HL-60 (cell line): ENCODE data around the gene FAR1.

Source experiments
- DNase-seq, 2 experiments: peaks; one replicate each; pipeline ENCODE4 v3.0.0-alpha.2; 2010 to 2020; ENCODE audit warnings: low read depth in 1 of 2, low spot score in 1 of 2
- H3K27ac ChIP-seq: fragments of 250-450 bp; sonication (Bioruptor Pico); replicated peaks from 2 replicates; pipeline ENCODE4 v1.5.1; 2020; ENCODE audit warnings: mild to moderate bottlenecking, moderate library complexity
- H3K27me3 ChIP-seq: fragments of 250-450 bp; sonication (Bioruptor Pico); 2 replicates; pipeline ENCODE4 v1.5.1; 2021; ENCODE audit warnings: mild to moderate bottlenecking, moderate library complexity; ENCODE audit not compliant: insufficient read depth, poor library complexity, severe bottlenecking
- H3K4me3 ChIP-seq: replicated peaks from 2 replicates; pipeline ENCODE4 v1.5.1; 2011; ENCODE audit warnings: mild to moderate bottlenecking, control low read depth, low read length; ENCODE audit not compliant: insufficient read depth
- GABPA ChIP-seq: IDR thresholded peaks from 2 replicates; pipeline ENCODE4 v1.6.1; 2012; ENCODE audit warnings: low read depth
- POLR2AphosphoS5 ChIP-seq: IDR thresholded peaks from 2 replicates; pipeline ENCODE4 v1.6.1; 2012; ENCODE audit warnings: low read depth
- SPI1 ChIP-seq: IDR thresholded peaks from 2 replicates; pipeline ENCODE4 v1.6.1; 2012; ENCODE audit warnings: low read depth, mild to moderate bottlenecking, borderline replicate concordance
- TF ChIP-seq, protein P1 (sequence below): IDR thresholded peaks from one replicate; pipeline ENCODE4 v1.5.1; 2011; ENCODE audit warnings: low read length, control low read depth, inconsistent platforms; ENCODE audit not compliant: insufficient read depth
- TF ChIP-seq, protein P2 (sequence below): IDR thresholded peaks from 2 replicates; pipeline ENCODE4 v1.6.1; 2012; ENCODE audit warnings: low read depth; ENCODE audit not compliant: insufficient replicate concordance

Gene FAR1

DNA sequence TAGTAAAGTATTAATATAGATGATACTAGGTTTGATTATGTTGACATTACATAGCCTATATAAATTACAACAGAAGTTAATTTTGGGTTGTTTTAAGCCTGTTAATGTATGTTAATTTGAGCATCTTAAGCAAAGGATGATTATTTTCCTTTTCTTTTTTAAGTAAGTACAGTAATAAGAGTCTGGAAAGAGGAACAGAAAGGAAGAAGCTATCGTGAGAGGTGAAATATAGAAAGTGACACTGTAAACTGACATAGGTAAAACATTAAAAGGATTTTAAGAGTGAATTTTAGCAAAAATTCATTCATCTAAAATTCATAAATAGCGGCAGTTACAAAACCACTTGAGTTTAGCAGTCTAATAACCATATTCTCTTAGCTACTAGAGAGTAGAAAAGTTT, 45.5 kb downstream of the FAR1 start:
- no peak for DNase-seq
- Histone ChIP-seq H3K27me3 (no peaks in the 10 kb centered on the region), H3K27ac (no peak overlapping the region), H3K4me3 (no peak overlapping the region)
- no peak for TF ChIP-seq POLR2AphosphoS5
- TF ChIP-seq, protein P1, sequence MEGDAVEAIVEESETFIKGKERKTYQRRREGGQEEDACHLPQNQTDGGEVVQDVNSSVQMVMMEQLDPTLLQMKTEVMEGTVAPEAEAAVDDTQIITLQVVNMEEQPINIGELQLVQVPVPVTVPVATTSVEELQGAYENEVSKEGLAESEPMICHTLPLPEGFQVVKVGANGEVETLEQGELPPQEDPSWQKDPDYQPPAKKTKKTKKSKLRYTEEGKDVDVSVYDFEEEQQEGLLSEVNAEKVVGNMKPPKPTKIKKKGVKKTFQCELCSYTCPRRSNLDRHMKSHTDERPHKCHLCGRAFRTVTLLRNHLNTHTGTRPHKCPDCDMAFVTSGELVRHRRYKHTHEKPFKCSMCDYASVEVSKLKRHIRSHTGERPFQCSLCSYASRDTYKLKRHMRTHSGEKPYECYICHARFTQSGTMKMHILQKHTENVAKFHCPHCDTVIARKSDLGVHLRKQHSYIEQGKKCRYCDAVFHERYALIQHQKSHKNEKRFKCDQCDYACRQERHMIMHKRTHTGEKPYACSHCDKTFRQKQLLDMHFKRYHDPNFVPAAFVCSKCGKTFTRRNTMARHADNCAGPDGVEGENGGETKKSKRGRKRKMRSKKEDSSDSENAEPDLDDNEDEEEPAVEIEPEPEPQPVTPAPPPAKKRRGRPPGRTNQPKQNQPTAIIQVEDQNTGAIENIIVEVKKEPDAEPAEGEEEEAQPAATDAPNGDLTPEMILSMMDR: no peak
- TF ChIP-seq GABPA: no peak
- TF ChIP-seq, protein P2, sequence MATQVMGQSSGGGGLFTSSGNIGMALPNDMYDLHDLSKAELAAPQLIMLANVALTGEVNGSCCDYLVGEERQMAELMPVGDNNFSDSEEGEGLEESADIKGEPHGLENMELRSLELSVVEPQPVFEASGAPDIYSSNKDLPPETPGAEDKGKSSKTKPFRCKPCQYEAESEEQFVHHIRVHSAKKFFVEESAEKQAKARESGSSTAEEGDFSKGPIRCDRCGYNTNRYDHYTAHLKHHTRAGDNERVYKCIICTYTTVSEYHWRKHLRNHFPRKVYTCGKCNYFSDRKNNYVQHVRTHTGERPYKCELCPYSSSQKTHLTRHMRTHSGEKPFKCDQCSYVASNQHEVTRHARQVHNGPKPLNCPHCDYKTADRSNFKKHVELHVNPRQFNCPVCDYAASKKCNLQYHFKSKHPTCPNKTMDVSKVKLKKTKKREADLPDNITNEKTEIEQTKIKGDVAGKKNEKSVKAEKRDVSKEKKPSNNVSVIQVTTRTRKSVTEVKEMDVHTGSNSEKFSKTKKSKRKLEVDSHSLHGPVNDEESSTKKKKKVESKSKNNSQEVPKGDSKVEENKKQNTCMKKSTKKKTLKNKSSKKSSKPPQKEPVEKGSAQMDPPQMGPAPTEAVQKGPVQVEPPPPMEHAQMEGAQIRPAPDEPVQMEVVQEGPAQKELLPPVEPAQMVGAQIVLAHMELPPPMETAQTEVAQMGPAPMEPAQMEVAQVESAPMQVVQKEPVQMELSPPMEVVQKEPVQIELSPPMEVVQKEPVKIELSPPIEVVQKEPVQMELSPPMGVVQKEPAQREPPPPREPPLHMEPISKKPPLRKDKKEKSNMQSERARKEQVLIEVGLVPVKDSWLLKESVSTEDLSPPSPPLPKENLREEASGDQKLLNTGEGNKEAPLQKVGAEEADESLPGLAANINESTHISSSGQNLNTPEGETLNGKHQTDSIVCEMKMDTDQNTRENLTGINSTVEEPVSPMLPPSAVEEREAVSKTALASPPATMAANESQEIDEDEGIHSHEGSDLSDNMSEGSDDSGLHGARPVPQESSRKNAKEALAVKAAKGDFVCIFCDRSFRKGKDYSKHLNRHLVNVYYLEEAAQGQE: no peak

DNA sequence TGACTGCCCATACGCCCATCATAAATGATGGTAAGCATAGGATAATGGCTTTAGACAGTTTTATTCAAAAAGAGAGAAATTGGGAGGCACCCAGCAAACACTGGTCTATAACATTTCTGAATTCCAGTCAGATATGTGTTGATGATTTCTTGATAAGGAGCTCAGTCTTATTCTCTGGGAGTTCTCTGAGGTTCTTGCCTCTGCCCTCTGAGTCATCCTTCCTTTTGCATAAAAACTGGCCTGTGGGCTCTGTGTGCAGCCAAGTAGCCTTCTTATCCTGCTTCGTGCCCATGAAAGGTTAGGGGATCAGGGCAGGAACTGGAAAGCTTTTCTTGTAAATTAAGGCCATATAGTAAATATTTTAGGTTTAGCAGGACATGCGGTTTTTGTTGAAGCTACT, 48.9 kb downstream of the FAR1 start:
- no peaks in the 10 kb centered on the region for H3K27me3 ChIP-seq
- no peak overlapping the region for H3K27ac ChIP-seq
- no peak overlapping the region for H3K4me3 ChIP-seq
- no peak for DNase-seq
- TF ChIP-seq GABPA (no peak), SPI1 (no peak), POLR2AphosphoS5 (no peak)
- TF ChIP-seq, protein P1: no peak
- TF ChIP-seq, protein P2: no peak

DNA sequence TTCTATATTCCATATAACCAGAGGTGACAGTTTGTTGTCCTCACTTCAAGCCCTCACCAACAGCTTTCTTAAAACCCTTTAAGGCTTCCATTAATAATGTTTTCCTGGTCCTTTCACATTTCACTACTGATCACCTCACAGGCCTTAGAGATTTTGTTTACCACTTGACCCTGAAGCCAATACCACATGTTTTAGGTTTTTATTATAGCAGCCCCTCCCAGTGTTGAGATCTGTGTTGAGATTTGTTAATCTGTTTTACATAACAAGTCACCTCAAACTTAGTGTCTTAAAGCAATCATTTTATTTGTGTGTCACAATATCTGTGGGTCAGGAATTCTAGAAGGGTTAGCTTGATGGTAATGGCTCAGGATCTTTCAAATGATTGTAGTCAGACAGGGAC, 49.9 kb downstream of the FAR1 start:
- TF ChIP-seq POLR2AphosphoS5: no peak
- no peak for TF ChIP-seq GABPA
- no peak for TF ChIP-seq SPI1
- TF ChIP-seq, protein P1: no peak
- TF ChIP-seq, protein P2: no peak
- DNase-seq: no peak
- Histone ChIP-seq H3K27ac (no peak overlapping the region), H3K4me3 (no peak overlapping the region), H3K27me3 (no peaks in the 10 kb centered on the region)
